HEK293 (cell line): ENCODE data around the gene ACKR1.

Source experiments
- CTCF ChIA-PET: fragments of 350-600 bp; formaldehyde crosslinking; extraction: SDS; loops from one replicate; lab custom pipeline; 2021; ENCODE audit warnings: antibody characterized with exemption; lab: Yijun Ruan, JAX
- POLR2A ChIA-PET: fragments of 300-600 bp; formaldehyde crosslinking; extraction: SDS; loops from one replicate; lab custom pipeline; 2020; ENCODE audit warnings: antibody characterized with exemption, inconsistent platforms; lab: Yijun Ruan, JAX
- H3K27ac ChIP-seq: fragments of 200-500 bp; sonication (Bioruptor generic); 2 replicates; pipeline ENCODE4 v1.5.1; 2014; ENCODE audit warnings: low read depth, low read length, control low read depth, inconsistent platforms; ENCODE audit errors: extremely low read depth
- H3K36me3 ChIP-seq, 2 experiments: fragments of 200-500 bp in 1 of 2; sonication (Bioruptor generic) in 1 of 2; 1 replicate in 1 of 2; 2 replicates in 1 of 2; pipeline ENCODE4 v1.5.1; 2014 to 2017; ENCODE audit warnings: inconsistent platforms in 2 of 2, low read length in 2 of 2; ENCODE audit not compliant: control insufficient read depth in 2 of 2, insufficient read depth in 1 of 2
- H3K4me1 ChIP-seq: fragments of 200-500 bp; sonication (Bioruptor generic); 2 replicates; pipeline ENCODE4 v1.5.1; 2014; ENCODE audit warnings: mild to moderate bottlenecking, low read length, inconsistent platforms; ENCODE audit not compliant: control insufficient read depth, insufficient read depth
- H3K4me3 ChIP-seq: 2 replicates; pipeline ENCODE4 v1.5.1; 2011; ENCODE audit warnings: low read depth, mild to moderate bottlenecking, control low read depth, low read length, moderate library complexity
- H3K9me3 ChIP-seq: fragments of 200-500 bp; sonication (Bioruptor generic); 2 replicates; pipeline ENCODE4 v1.5.1; 2014; ENCODE audit warnings: low read depth, low read length, inconsistent platforms; ENCODE audit not compliant: control insufficient read depth, insufficient read depth
- BCL11A ChIP-seq: fragments of 450-650 bp; formaldehyde crosslinking; IDR thresholded peaks from 2 replicates; pipeline ENCODE4 v1.5.1; 2016; ENCODE audit warnings: low read depth, missing biosample characterization, missing genetic modification characterization
- BCL11B ChIP-seq: fragments of 450-650 bp; formaldehyde crosslinking; IDR thresholded peaks from 2 replicates; pipeline ENCODE4 v1.5.1; 2016; ENCODE audit warnings: low read depth, missing biosample characterization, missing genetic modification characterization
- SALL2 ChIP-seq: fragments of 450-650 bp; formaldehyde crosslinking; IDR thresholded peaks from 2 replicates; pipeline ENCODE4 v1.5.0; 2017; ENCODE audit warnings: missing biosample characterization, mild to moderate bottlenecking, missing genetic modification characterization, borderline replicate concordance
- YY1 ChIP-seq: fragments of 450-650 bp; formaldehyde crosslinking; IDR thresholded peaks from 2 replicates; pipeline ENCODE4 v1.5.1; 2018; ENCODE audit warnings: missing biosample characterization, missing genetic modification characterization
- ZNF146 ChIP-seq: fragments of 450-650 bp; formaldehyde crosslinking; IDR thresholded peaks from 2 replicates; pipeline ENCODE4 v1.5.1; 2016; ENCODE audit warnings: missing biosample characterization, missing genetic modification characterization
- ZNF169 ChIP-seq: fragments of 450-650 bp; formaldehyde crosslinking; IDR thresholded peaks from 2 replicates; pipeline ENCODE4 v1.5.1; 2016; ENCODE audit warnings: missing biosample characterization, missing genetic modification characterization
- ZNF660 ChIP-seq: fragments of 450-650 bp; IDR thresholded peaks from 2 replicates; pipeline ENCODE4 v1.5.1; 2018; ENCODE audit warnings: missing biosample characterization, mild to moderate bottlenecking, missing genetic modification characterization
- ZSCAN30 ChIP-seq: fragments of 450-650 bp; IDR thresholded peaks from 2 replicates; pipeline ENCODE4 v1.5.1; 2018; ENCODE audit warnings: missing biosample characterization, mild to moderate bottlenecking, missing genetic modification characterization, moderate library complexity
- TF ChIP-seq, protein P1 (sequence below): fragments of 450-650 bp; formaldehyde crosslinking; IDR thresholded peaks from 2 replicates; pipeline ENCODE4 v1.5.1; 2017; ENCODE audit warnings: missing biosample characterization, missing genetic modification characterization
- TF ChIP-seq, protein P2 (sequence below): fragments of 450-650 bp; formaldehyde crosslinking; IDR thresholded peaks from 2 replicates; pipeline ENCODE4 v1.5.1; 2016; ENCODE audit warnings: missing biosample characterization, missing genetic modification characterization
- TF ChIP-seq, protein P3 (sequence below): fragments of 450-650 bp; formaldehyde crosslinking; IDR thresholded peaks from 2 replicates; pipeline ENCODE4 v1.5.1; 2016; ENCODE audit warnings: missing biosample characterization, missing genetic modification characterization
- TF ChIP-seq, protein P4 (sequence below): fragments of 450-650 bp; formaldehyde crosslinking; IDR thresholded peaks from 2 replicates; pipeline ENCODE4 v1.5.1; 2016; ENCODE audit warnings: missing biosample characterization, missing genetic modification characterization
- TF ChIP-seq, protein P5 (sequence below): fragments of 450-650 bp; formaldehyde crosslinking; IDR thresholded peaks from 2 replicates; pipeline ENCODE4 v1.5.1; 2016; ENCODE audit warnings: missing biosample characterization, missing genetic modification characterization
- TF ChIP-seq, protein P6 (sequence below): fragments of 450-650 bp; formaldehyde crosslinking; IDR thresholded peaks from 2 replicates; pipeline ENCODE4 v1.5.1; 2016; ENCODE audit warnings: missing biosample characterization, missing genetic modification characterization

The ACKR1 gene

DNA sequence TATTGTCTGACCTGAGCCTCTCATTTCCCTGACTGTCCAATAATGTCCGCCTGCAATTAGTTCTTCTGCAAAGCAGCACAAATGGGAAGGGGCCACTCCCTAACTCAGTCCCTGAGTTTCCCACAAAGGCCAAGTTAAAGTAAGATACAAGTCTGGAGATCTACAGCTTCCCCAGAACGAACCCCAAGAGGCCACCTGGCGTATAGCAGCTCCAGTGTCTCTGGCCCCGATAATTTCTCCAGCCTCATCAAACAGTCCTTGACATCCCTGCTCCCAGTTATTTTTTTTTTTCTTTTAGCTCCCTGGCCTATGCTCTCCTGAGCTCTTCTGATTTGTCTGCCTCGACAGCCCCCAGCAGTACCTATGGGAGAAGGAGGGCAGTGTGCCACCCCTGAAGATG is 8.1 kb upstream of the ACKR1 start (continued):
- TF ChIP-seq, protein P1, sequence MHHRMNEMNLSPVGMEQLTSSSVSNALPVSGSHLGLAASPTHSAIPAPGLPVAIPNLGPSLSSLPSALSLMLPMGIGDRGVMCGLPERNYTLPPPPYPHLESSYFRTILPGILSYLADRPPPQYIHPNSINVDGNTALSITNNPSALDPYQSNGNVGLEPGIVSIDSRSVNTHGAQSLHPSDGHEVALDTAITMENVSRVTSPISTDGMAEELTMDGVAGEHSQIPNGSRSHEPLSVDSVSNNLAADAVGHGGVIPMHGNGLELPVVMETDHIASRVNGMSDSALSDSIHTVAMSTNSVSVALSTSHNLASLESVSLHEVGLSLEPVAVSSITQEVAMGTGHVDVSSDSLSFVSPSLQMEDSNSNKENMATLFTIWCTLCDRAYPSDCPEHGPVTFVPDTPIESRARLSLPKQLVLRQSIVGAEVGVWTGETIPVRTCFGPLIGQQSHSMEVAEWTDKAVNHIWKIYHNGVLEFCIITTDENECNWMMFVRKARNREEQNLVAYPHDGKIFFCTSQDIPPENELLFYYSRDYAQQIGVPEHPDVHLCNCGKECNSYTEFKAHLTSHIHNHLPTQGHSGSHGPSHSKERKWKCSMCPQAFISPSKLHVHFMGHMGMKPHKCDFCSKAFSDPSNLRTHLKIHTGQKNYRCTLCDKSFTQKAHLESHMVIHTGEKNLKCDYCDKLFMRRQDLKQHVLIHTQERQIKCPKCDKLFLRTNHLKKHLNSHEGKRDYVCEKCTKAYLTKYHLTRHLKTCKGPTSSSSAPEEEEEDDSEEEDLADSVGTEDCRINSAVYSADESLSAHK (tag by site-specific recombination) = no peak
- no peak for TF ChIP-seq ZSCAN30 (tag by site-specific recombination)

DNA sequence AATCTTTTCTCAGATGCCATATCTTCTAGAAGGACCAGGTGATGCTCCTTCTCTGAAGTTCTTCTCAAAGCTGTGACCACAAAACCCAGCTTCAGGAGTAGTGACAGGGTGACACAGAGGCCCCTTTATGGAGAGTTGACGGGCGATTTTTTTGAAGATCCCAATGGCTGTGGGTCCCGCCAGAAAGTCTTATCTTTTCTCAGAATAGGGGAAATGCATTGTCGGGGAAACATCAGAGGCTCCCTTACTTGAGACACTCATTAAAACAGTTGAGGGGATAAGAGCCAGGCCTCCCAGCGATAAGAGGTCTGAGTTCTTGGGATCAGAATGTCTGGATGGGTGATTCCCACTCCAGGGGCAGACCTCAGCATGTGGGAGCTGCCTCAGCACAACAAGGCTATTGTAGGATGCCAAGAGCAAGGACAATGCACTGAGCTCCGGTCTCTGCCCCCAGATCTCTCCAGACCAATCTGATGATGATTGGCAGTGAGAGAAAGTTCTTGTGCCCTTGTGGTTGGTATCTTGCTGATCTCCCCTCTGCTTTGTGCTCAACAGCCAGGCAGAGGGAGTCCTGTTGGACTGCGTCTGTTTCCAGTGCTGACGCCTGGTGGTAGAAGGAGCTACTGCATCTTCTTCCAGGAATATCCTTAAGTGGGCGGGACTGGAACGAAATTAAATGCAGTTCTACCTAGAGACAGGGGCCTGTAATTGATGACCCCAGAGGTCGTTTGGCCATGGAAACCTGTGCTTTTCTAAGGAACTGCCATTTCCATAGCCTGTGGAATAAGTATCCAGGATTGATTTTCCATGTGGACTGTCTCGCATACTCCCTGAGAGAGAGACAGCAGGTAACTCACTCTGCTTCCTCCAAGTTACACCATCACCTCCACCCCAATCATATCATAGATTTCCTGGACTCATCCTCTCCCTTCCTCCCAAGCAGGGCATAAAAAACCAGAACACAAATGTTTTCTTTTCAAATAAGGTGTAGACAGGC is 6.8 kb upstream of the ACKR1 start:
- TF ChIP-seq, protein P2, sequence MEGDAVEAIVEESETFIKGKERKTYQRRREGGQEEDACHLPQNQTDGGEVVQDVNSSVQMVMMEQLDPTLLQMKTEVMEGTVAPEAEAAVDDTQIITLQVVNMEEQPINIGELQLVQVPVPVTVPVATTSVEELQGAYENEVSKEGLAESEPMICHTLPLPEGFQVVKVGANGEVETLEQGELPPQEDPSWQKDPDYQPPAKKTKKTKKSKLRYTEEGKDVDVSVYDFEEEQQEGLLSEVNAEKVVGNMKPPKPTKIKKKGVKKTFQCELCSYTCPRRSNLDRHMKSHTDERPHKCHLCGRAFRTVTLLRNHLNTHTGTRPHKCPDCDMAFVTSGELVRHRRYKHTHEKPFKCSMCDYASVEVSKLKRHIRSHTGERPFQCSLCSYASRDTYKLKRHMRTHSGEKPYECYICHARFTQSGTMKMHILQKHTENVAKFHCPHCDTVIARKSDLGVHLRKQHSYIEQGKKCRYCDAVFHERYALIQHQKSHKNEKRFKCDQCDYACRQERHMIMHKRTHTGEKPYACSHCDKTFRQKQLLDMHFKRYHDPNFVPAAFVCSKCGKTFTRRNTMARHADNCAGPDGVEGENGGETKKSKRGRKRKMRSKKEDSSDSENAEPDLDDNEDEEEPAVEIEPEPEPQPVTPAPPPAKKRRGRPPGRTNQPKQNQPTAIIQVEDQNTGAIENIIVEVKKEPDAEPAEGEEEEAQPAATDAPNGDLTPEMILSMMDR = peak; percentile 43; the same call in 1 of the 2 replicates
- no peak for TF ChIP-seq SALL2 (tag by site-specific recombination)
- ChIA-PET CTCF (interaction anchor here (0.5 to 6.2 kb wide), 32 partner anchors 9 to 1765 kb away, joined by 3 to 69 read pairs (median 4); partner anchors contain the start of gene ACKR1), POLR2A (interaction anchor here (0.6 to 0.7 kb wide), 2 partner anchors 10 to 68 kb away, joined by 3 to 5 read pairs; no protein-coding TSS in a partner anchor)

DNA sequence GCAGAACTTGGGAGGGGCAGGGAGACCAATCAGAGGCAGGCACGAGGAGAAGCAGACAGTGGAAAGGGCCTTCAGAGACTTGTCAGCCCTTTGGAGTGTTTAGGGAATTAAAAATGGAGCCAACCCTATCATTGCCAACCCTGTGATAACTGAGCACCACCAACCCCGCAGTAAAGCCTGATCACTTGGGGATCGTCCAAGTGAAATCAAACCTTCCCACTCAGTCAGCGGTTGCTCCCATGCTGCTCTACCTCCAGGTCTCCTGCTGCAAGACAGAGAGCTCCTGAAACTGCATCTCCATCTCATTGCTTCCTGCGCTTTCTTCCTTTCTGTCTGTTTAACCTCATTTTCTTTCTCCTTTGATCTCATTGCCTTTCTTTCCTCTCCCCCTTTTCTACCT is 4.8 kb upstream of the ACKR1 start:
- CTCF ChIA-PET = interaction anchor here (1.2 to 6.2 kb wide), 3 partner anchors 12 to 38 kb away, joined by 6 to 69 read pairs (median 66); no protein-coding TSS in a partner anchor
- Histone ChIP-seq H3K4me1 (no peaks in the 10 kb centered on the region), H3K36me3 (no peaks in the 10 kb centered on the region), H3K27ac (no peak overlapping the region), H3K4me3 (no peak overlapping the region), H3K9me3 (no peaks in the 10 kb centered on the region)
- POLR2A ChIA-PET = no interaction called here
- TF ChIP-seq, protein P3, sequence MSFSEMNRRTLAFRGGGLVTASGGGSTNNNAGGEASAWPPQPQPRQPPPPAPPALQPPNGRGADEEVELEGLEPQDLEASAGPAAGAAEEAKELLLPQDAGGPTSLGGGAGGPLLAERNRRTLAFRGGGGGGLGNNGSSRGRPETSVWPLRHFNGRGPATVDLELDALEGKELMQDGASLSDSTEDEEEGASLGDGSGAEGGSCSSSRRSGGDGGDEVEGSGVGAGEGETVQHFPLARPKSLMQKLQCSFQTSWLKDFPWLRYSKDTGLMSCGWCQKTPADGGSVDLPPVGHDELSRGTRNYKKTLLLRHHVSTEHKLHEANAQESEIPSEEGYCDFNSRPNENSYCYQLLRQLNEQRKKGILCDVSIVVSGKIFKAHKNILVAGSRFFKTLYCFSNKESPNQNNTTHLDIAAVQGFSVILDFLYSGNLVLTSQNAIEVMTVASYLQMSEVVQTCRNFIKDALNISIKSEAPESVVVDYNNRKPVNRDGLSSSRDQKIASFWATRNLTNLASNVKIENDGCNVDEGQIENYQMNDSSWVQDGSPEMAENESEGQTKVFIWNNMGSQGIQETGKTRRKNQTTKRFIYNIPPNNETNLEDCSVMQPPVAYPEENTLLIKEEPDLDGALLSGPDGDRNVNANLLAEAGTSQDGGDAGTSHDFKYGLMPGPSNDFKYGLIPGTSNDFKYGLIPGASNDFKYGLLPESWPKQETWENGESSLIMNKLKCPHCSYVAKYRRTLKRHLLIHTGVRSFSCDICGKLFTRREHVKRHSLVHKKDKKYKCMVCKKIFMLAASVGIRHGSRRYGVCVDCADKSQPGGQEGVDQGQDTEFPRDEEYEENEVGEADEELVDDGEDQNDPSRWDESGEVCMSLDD (tag by site-specific recombination) = no peak
- TF ChIP-seq ZNF146 (no peak), YY1 (no peak), ZNF169 (no peak)

More for the DNA sequence above, 6.8 kb upstream of the ACKR1 start:
- no peaks in the 10 kb centered on the region for H3K9me3 ChIP-seq
- H3K4me1 ChIP-seq = no peaks in the 10 kb centered on the region
- no peak overlapping the region for H3K27ac ChIP-seq
- H3K4me3 ChIP-seq = no peak overlapping the region
- no peaks in the 10 kb centered on the region for H3K36me3 ChIP-seq

DNA sequence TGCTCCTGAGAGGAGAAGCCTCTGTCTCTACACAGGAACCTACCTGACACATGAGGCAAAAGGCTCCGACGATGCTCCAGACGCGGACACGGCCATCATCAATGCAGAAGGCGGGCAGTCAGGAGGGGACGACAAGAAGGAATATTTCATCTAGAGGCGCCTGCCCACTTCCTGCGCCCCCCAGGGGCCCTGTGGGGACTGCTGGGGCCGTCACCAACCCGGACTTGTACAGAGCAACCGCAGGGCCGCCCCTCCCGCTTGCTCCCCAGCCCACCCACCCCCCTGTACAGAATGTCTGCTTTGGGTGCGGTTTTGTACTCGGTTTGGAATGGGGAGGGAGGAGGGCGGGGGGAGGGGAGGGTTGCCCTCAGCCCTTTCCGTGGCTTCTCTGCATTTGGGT is 3.9 kb upstream of the ACKR1 start:
- no peaks in the 10 kb centered on the region for H3K36me3 ChIP-seq
- no peak overlapping the region for H3K4me3 ChIP-seq
- POLR2A ChIA-PET = no interaction called here
- no peaks in the 10 kb centered on the region for H3K9me3 ChIP-seq
- no peaks in the 10 kb centered on the region for H3K4me1 ChIP-seq
- CTCF ChIA-PET = interaction anchor here (1.2 kb wide), 1 partner anchor 11 kb away, joined by 6 read pairs; no protein-coding TSS in a partner anchor
- H3K27ac ChIP-seq = no peak overlapping the region
- TF ChIP-seq ZNF660 (tag by site-specific recombination) = no peak
- TF ChIP-seq, protein P4, sequence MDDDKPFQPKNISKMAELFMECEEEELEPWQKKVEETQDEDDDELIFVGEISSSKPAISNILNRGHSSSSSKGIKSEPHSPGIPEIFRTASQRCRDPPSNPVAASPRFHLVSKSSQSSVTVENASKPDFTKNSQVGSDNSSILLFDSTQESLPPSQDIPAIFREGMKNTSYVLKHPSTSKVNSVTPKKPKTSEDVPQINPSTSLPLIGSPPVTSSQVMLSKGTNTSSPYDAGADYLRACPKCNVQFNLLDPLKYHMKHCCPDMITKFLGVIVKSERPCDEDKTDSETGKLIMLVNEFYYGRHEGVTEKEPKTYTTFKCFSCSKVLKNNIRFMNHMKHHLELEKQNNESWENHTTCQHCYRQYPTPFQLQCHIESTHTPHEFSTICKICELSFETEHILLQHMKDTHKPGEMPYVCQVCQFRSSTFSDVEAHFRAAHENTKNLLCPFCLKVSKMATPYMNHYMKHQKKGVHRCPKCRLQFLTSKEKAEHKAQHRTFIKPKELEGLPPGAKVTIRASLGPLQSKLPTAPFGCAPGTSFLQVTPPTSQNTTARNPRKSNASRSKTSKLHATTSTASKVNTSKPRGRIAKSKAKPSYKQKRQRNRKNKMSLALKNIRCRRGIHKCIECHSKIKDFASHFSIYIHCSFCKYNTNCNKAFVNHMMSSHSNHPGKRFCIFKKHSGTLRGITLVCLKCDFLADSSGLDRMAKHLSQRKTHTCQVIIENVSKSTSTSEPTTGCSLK (tag by site-specific recombination) = no peak
- TF ChIP-seq, protein P5, sequence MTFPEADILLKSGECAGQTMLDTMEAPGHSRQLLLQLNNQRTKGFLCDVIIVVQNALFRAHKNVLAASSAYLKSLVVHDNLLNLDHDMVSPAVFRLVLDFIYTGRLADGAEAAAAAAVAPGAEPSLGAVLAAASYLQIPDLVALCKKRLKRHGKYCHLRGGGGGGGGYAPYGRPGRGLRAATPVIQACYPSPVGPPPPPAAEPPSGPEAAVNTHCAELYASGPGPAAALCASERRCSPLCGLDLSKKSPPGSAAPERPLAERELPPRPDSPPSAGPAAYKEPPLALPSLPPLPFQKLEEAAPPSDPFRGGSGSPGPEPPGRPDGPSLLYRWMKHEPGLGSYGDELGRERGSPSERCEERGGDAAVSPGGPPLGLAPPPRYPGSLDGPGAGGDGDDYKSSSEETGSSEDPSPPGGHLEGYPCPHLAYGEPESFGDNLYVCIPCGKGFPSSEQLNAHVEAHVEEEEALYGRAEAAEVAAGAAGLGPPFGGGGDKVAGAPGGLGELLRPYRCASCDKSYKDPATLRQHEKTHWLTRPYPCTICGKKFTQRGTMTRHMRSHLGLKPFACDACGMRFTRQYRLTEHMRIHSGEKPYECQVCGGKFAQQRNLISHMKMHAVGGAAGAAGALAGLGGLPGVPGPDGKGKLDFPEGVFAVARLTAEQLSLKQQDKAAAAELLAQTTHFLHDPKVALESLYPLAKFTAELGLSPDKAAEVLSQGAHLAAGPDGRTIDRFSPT (tag by site-specific recombination) = no peak
- TF ChIP-seq BCL11B (tag by site-specific recombination) = no peak
- TF ChIP-seq BCL11A = no peak
- TF ChIP-seq, protein P6, sequence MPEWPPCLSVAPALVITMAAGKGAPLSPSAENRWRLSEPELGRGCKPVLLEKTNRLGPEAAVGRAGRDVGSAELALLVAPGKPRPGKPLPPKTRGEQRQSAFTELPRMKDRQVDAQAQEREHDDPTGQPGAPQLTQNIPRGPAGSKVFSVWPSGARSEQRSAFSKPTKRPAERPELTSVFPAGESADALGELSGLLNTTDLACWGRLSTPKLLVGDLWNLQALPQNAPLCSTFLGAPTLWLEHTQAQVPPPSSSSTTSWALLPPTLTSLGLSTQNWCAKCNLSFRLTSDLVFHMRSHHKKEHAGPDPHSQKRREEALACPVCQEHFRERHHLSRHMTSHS (tag by site-specific recombination) = no peak
